Neuronal stem cell (in vitro differentiated cells): ENCODE measurements around the gene BICRA.

Experiments
- DNase-seq: peaks from one replicate; pipeline ENCODE4 v3.0.0-alpha.2; 2013; ENCODE audit warnings: low spot score
- H2AFZ ChIP-seq: one replicate; pipeline ENCODE4 v1.6.1; 2013; ENCODE audit warnings: mild to moderate bottlenecking, low read length, inconsistent platforms
- H2AK5ac ChIP-seq: 2 replicates; pipeline ENCODE4 v1.6.1; 2013; ENCODE audit warnings: low read depth, mild to moderate bottlenecking, inconsistent platforms, low read length, moderate library complexity, mixed read lengths
- H2BK120ac ChIP-seq: 2 replicates; pipeline ENCODE4 v1.6.1; 2013; ENCODE audit warnings: low read depth, mild to moderate bottlenecking, inconsistent platforms, low read length, moderate library complexity, mixed read lengths
- H2BK12ac ChIP-seq: one replicate; pipeline ENCODE4 v1.6.1; 2013; ENCODE audit warnings: low read length, inconsistent platforms
- H2BK15ac ChIP-seq: 2 replicates; pipeline ENCODE4 v1.6.1; 2013; ENCODE audit warnings: mild to moderate bottlenecking, low read length, inconsistent platforms, mixed read lengths
- H2BK5ac ChIP-seq: one replicate; pipeline ENCODE4 v1.6.1; 2013; ENCODE audit warnings: inconsistent platforms, mild to moderate bottlenecking, low read length, moderate library complexity
- H3K14ac ChIP-seq: one replicate; pipeline ENCODE4 v1.6.1; 2013; ENCODE audit warnings: low read length, inconsistent platforms
- H3K18ac ChIP-seq: 2 replicates; pipeline ENCODE4 v1.6.1; 2013; ENCODE audit warnings: low read length, inconsistent platforms
- H3K23ac ChIP-seq: 2 replicates; pipeline ENCODE4 v1.6.1; 2013; ENCODE audit warnings: low read depth, mild to moderate bottlenecking, mixed read lengths, low read length, inconsistent platforms; ENCODE audit not compliant: poor library complexity
- H3K27ac ChIP-seq: replicated peaks from 3 replicates; pipeline ENCODE4 v1.5.1; 2013; ENCODE audit warnings: low read length, inconsistent platforms
- H3K27me3 ChIP-seq, 3 experiments: 2 replicates each; pipeline ENCODE4 v1.6.1; 2013; ENCODE audit warnings: low read length in 3 of 3, mild to moderate bottlenecking in 2 of 3, inconsistent platforms in 1 of 3, low read depth in 1 of 3, mixed read lengths in 1 of 3, moderate library complexity in 1 of 3; ENCODE audit not compliant: control insufficient read depth in 3 of 3, insufficient read depth in 3 of 3
- H3K36me3 ChIP-seq, 2 donors: replicated peaks in 1 of 2; 2 replicates each; pipeline ENCODE4 v1.6.1; 2013; ENCODE audit warnings: low read length in 2 of 2; ENCODE audit not compliant: control insufficient read depth in 2 of 2, insufficient read depth in 2 of 2
- H3K4ac ChIP-seq: 2 replicates; pipeline ENCODE4 v1.6.1; 2013; ENCODE audit warnings: inconsistent platforms, mild to moderate bottlenecking, low read length, moderate library complexity
- H3K4me1 ChIP-seq, 2 donors: 1 replicate in 1 of 2; 2 replicates in 1 of 2; pipeline ENCODE4 v1.6.1; 2013; ENCODE audit warnings: low read length in 2 of 2, low read depth in 1 of 2; ENCODE audit not compliant: control insufficient read depth in 2 of 2, insufficient read depth in 1 of 2
- H3K4me2 ChIP-seq: one replicate; pipeline ENCODE4 v1.6.1; 2013; ENCODE audit warnings: mild to moderate bottlenecking, low read length, inconsistent platforms; ENCODE audit not compliant: insufficient read depth, poor library complexity, severe bottlenecking
- H3K4me3 ChIP-seq, 2 donors: 2 replicates each; pipeline ENCODE4 v1.5.1; 2013; ENCODE audit warnings: low read length in 2 of 2, mild to moderate bottlenecking in 2 of 2, inconsistent platforms in 1 of 2, moderate library complexity in 1 of 2
- H3K79me1 ChIP-seq: one replicate; pipeline ENCODE4 v1.6.1; 2013; ENCODE audit warnings: low read depth, mild to moderate bottlenecking, inconsistent platforms, low read length, moderate library complexity
- H3K9ac ChIP-seq: one replicate; pipeline ENCODE4 v1.6.1; 2013; ENCODE audit warnings: mild to moderate bottlenecking, low read depth, low read length, inconsistent platforms; ENCODE audit not compliant: poor library complexity
- H3K9me3 ChIP-seq, 2 donors: replicated peaks in 1 of 2; 2 replicates each; pipeline versions ENCODE3 to v1.6.1; 2013; ENCODE audit warnings: low read length in 2 of 2, mild to moderate bottlenecking in 2 of 2, inconsistent platforms in 1 of 2, low read depth in 1 of 2, mixed read lengths in 1 of 2, moderate library complexity in 1 of 2; ENCODE audit not compliant: control insufficient read depth in 2 of 2, insufficient read depth in 1 of 2
- H4K8ac ChIP-seq: one replicate; pipeline ENCODE4 v1.6.1; 2013; ENCODE audit warnings: low read depth, mild to moderate bottlenecking, inconsistent platforms, low read length, moderate library complexity
- H4K91ac ChIP-seq: one replicate; pipeline ENCODE4 v1.6.1; 2013; ENCODE audit warnings: low read length, low read depth, mild to moderate bottlenecking, inconsistent platforms; ENCODE audit not compliant: poor library complexity
- WGBS, 2 donors: extraction: QIAGEN DNeasy Blood & Tissue Kit; methylation state at CpG; one replicate each; pipeline ENCODE4 v1.1.7; 2013; ENCODE audit warnings: missing lambda C conversion rate in 2 of 2, mixed read lengths in 1 of 2; ENCODE audit not compliant: insufficient read length in 2 of 2, insufficient replicate concordance in 1 of 2; ENCODE audit errors: extremely low coverage in 2 of 2; 5-methylcytosine and 5-hydroxymethylcytosine counted together

BICRA gene

DNA sequence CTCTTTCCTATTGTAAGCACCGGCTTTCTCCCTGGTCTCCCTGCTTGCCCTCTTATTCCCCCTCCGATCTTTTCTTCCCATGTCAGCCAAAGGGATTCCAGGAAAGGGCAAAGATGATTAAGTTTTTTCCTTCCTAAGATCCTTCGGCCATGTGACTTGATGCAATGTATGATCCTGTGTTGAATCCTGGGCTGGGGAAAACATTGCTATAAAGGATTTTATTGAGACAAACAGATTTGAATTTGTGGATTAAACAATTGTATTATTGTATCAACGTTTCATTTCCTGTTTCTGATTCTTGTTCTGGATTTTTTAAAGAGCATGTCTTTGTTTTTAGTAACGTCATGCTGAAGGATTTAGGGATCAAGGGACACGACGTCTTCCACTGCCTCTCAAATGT is 19.1 kb upstream of the BICRA start:
- Histone ChIP-seq H3K9ac (no peak overlapping the region), H2BK12ac (no peak overlapping the region), H3K4me1 (no peaks in the 10 kb centered on the region), H2BK120ac (no peak overlapping the region), H3K14ac (no peak overlapping the region), H3K36me3 (no peaks in the 10 kb centered on the region), H3K18ac (no peak overlapping the region), H3K27ac (no peak overlapping the region), H2AK5ac (no peak overlapping the region), H3K79me1 (no peaks in the 10 kb centered on the region), H3K4me3 (no peak overlapping the region), H3K4ac (no peak overlapping the region), H2BK5ac (no peak overlapping the region), H3K9me3 (peaks cover 0 to 7% of the 10 kb centered on the region in 2 donors), H2BK15ac (no peak overlapping the region), H3K4me2 (no peak overlapping the region), H4K8ac (no peak overlapping the region), H3K27me3 (peaks cover 0 to 2% (median 0%) of the 10 kb centered on the region in 3 experiments), H3K23ac (no peak overlapping the region), H4K91ac (no peak overlapping the region), H2AFZ (no peak overlapping the region)
- WGBS, 2 donors, result no CpG with 5 or more reads among the region's 7 CpGs
- no peak for DNase-seq

DNA sequence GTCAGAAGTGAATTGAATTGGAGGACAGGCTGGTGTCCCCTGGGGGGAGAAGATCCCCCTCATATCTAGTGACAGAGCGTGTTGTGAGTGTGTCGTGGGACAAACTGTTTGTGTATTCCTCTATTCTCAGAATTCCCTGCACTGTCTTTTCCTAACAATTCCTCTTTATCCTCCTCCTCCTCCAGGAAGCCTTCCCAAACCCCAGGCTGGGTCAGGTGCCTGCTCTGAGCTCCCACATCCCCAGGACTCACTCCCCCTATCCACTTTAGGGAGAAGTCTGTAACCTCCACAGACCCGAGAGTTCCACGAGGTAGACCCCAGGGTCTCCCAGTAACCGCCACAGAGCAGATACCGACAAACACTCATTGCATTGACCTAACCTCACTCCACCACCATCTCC is 15.1 kb upstream of the BICRA start:
- H3K27ac ChIP-seq, result no peak overlapping the region
- H4K91ac ChIP-seq, result no peak overlapping the region
- H2BK12ac ChIP-seq, result no peak overlapping the region
- H2BK5ac ChIP-seq, result no peak overlapping the region
- no peak overlapping the region for H2AK5ac ChIP-seq
- H3K4me3 ChIP-seq, result no peak overlapping the region
- H3K27me3 ChIP-seq, result peaks cover 0 to 2% (median 0%) of the 10 kb centered on the region in 3 experiments
- no peak overlapping the region for H2BK15ac ChIP-seq
- H3K4me1 ChIP-seq, result peaks cover 0 to 4% of the 10 kb centered on the region in 2 donors
- no peak for DNase-seq
- no peaks in the 10 kb centered on the region for H3K79me1 ChIP-seq
- no peak overlapping the region for H3K4ac ChIP-seq
- H2BK120ac ChIP-seq, result no peak overlapping the region
- no CpG with 5 or more reads among the region's 6 CpGs for WGBS, 2 donors
- H3K9ac ChIP-seq, result no peak overlapping the region
- no peak overlapping the region for H3K18ac ChIP-seq
- no peaks in the 10 kb centered on the region for H3K9me3 ChIP-seq
- no peak overlapping the region for H3K23ac ChIP-seq
- no peak overlapping the region for H2AFZ ChIP-seq
- H4K8ac ChIP-seq, result no peak overlapping the region
- H3K36me3 ChIP-seq, result no peaks in the 10 kb centered on the region
- H3K4me2 ChIP-seq, result no peak overlapping the region
- no peak overlapping the region for H3K14ac ChIP-seq

DNA sequence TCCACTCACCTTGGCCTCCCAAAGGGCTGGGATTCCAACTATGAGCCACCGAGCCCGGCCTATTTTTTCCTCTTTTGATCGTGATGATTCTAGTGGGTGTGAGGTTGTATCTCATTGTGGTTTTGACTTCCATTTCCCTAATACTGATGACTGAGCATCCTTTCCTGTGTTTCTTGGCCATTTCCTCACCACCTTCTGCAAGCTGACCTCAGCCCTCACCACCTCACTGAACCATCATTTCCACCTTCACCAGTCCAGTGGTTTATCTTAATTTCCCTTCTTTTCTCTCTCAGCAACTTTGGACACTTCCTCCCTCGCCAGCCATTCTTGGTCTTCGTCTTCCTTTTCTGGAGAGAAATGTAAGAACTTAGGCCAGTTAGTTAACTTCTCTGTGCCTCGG is 13.0 kb upstream of the BICRA start:
- Histone ChIP-seq H3K4me3 (no peak overlapping the region), H3K27me3 (peaks cover 0 to 2% (median 0%) of the 10 kb centered on the region in 3 experiments), H4K8ac (no peak overlapping the region), H3K14ac (no peak overlapping the region), H3K9ac (no peak overlapping the region), H3K36me3 (no peaks in the 10 kb centered on the region), H2AFZ (no peak overlapping the region), H3K4me2 (no peak overlapping the region), H2AK5ac (no peak overlapping the region), H3K27ac (no peak overlapping the region), H2BK120ac (no peak overlapping the region), H2BK15ac (no peak overlapping the region), H2BK12ac (no peak overlapping the region), H3K18ac (no peak overlapping the region), H3K9me3 (no peaks in the 10 kb centered on the region), H3K23ac (no peak overlapping the region), H4K91ac (no peak overlapping the region), H2BK5ac (no peak overlapping the region), H3K4me1 (peaks cover 0 to 7% of the 10 kb centered on the region in 2 donors), H3K79me1 (no peaks in the 10 kb centered on the region), H3K4ac (no peak overlapping the region)
- DNase-seq, result no peak
- WGBS, 2 donors, result no CpG with 5 or more reads among the region's 6 CpGs

DNA sequence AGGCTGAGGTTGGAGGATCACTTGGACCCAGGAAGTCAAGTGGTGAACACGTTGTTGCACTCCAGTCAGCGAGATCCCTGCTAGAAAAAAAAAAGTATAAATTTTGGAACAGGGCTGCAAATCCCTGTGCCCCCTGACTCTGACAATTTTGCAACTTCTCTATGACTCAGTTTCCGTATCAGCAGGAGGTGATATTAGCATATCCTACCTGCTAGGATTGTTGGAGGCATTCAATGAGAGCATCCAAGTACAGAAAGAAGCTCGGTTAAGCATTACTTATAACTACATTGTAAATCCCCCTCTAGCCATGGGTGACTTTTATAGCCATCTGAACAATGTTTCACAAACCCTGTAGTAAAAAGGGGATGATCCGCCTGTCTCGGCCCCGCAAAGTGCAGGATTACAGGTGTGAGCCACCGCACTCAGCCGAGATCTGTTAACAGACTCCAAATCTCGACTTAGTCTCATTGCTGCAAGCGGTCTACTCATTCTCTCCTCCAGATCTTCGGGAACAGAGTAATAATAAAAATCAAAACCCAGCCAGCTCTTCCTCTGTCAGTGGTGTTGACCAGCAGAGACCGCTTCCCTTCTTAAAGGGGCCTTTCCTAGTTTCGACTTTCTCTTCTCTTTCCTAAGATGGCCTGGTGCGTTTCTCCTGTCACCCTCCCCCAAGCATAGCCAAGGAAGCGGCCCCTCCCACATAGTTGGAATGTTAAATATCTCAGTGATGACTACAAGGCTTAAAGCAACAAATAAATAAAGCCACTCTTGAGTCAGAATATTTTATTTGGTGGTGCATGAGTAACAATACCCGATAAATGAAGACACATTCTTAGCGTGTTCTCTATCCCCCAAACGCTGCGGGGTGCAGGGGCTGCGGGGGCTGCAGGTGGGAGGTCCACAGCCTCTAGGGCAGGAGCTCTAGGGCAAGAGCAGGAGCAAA is 10.3 kb upstream of the BICRA start:
- H2AK5ac ChIP-seq, result no peak overlapping the region
- H2BK120ac ChIP-seq, result no peak overlapping the region
- H3K4me3 ChIP-seq, result peak overlapping the region in 1 of 2 donors; percentile 28
- no peak overlapping the region for H2BK5ac ChIP-seq
- no peak overlapping the region for H4K91ac ChIP-seq
- H3K9ac ChIP-seq, result no peak overlapping the region
- peak overlapping the region; percentile 49 for H3K27ac ChIP-seq
- H3K18ac ChIP-seq, result peak overlapping the region; percentile 80
- no peak overlapping the region for H3K14ac ChIP-seq
- no peak overlapping the region for H2BK15ac ChIP-seq
- no peak overlapping the region for H2BK12ac ChIP-seq
- no peaks in the 10 kb centered on the region for H3K9me3 ChIP-seq
- H3K23ac ChIP-seq, result no peak overlapping the region
- DNase-seq, result peak; percentile 49
- peaks cover 0 to 7% of the 10 kb centered on the region in 2 donors for H3K4me1 ChIP-seq
- H3K4me2 ChIP-seq, result peak overlapping the region; percentile 61
- no peaks in the 10 kb centered on the region for H3K36me3 ChIP-seq
- H3K79me1 ChIP-seq, result no peaks in the 10 kb centered on the region
- H3K4ac ChIP-seq, result no peak overlapping the region
- no CpG with 5 or more reads among the region's 21 CpGs for WGBS, 2 donors
- H2AFZ ChIP-seq, result peak overlapping the region; percentile 87
- peaks cover 0 to 2% (median 0%) of the 10 kb centered on the region in 3 experiments for H3K27me3 ChIP-seq
- no peak overlapping the region for H4K8ac ChIP-seq
